Esophagus mucosa (tissue), 1 donor: ENCODE results near the gene TGFBR1. TPM values are rescaled to one million over a fixed set of nuclear protein-coding genes. Genes with fewer than 3 reads are reported as not detected.
A peak's percentile ranks its signal among the peaks of the same experiment; 100 is the strongest.

Source experiments
- ATAC-seq: fragments of 200-7000 bp; cut with Tn5 transposase; one replicate; pipeline ENCODE4 v1.9.1; 2020
- total RNA-seq: library from RNA; stranded (reverse); gene quantifications from one replicate; pipeline ENCODE4 v1.2.4, GENCODE V29; 2023
- donor health status: DM: yes; HTN: yes; CAD: no.

Gene TGFBR1
- total RNA-seq, 1 donor from 2014 or later: 31.5 TPM

GRCh38 chr9:99138424-99139284, 33.7 kb downstream of the TGFBR1 start:
- no peak for ATAC-seq

DNA sequence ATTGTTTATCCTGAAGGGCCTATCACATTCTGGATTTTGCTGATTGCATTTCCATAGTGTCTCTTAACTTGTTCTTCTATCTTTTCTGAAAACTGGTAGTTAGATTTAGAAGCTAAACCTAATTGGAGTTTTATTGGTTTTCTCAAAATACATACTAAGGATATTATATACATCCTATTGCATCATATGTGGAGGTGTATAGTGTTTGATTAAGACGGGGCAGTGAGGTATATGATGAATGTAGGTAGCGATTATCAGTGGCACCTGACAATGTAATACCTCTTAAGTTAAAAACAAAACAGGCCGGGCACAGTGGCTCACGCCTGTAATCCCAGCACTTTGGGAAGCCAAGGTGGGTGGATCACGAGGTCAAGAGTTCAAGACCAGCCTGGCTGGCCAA, 35.0 kb downstream of the TGFBR1 start:
- ATAC-seq: no peak

- peak; percentile 65 for ATAC-seq
These were observed 35.9 kb downstream of the TGFBR1 start for GRCh38 chr9:99140685-99141314.

DNA sequence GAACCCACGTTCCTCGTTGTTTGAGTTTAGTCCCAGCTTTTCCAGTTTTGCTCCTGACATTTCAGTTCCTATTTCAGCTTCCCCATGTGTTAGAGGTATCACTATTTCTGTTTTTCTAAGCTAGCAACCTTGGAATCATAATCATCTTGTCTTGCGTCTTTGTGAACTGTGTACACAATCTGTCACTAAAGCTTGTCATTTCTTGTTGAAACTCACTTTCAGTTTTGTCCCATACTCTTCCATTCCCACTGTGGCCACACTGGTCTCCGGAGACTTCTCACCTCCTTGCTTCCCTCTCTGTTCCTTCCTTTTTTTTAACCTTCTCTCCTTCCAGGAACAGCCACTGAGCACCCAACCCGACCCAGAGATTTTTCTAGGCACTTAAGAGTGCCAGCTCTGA, 36.9 kb downstream of the TGFBR1 start:
- ATAC-seq: no peak

- no peak for ATAC-seq
These were observed 37.4 kb downstream of the TGFBR1 start for GRCh38 chr9:99142275-99142674.

DNA sequence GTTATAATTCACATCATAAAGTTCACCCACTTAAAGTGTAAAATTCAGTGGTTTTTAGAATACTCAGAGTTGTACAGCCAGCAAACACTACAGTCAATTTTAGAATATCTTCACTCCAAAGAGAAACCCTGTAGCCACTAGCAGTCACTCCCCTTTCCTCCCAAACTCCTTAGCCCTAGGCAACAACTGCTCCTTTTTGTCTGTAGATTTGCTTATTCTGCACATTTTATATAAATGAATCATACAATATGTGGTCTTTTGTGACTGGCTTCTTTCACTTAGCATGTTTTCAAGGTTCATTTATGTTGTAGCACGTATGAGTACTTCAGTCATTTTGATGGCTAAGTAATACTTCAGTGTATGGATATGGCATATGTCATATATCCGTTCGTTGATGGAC, 38.7 kb downstream of the TGFBR1 start:
- ATAC-seq: no peak

DNA sequence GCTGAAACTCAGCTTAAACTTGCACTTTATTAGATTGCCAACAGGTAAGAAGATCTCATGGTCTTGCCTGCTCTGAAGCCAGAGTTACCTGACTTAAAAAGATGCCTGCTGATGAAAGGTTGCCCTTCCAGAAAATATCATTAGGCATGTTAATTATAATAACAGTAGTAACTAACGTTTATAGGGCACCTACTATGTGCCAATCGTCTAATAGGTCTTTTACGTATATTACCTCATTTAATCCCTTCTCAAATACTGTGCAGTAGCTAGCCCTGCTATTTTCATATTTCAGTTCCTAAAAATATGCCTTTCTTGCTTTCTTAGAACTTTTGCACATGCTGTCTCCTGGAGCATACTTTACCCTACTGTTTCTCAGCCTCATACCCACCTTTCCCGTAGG, 40.1 kb downstream of the TGFBR1 start:
- ATAC-seq: no peak

DNA sequence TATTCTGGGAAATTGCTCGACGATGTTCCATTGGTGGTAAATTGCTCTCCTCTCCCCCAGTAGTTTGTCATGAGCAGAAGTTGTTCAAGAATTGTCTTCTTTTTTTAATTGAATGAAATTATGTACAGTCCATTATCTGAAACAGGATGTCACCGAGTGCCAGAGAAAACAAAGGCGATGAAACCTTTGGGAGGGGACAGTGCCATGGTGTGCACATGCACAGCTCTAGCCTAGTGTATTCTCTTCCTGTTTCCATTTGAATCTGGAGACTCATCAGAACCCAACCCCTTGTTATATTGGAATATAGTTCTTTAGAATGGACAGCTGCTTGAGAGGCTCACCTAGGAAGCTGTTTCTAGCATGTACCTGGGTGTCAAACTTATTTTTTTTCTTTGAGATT, 41.7 kb downstream of the TGFBR1 start:
- ATAC-seq: no peak

GRCh38 chr9:99147177-99147576, 42.3 kb downstream of the TGFBR1 start:
- ATAC-seq: no peak

GRCh38 chr9:99150451-99151171, 45.7 kb downstream of the TGFBR1 start:
- ATAC-seq: no peak

- no peak for ATAC-seq
These were observed 49.4 kb downstream of the TGFBR1 start for GRCh38 chr9:99154356-99154755.

DNA sequence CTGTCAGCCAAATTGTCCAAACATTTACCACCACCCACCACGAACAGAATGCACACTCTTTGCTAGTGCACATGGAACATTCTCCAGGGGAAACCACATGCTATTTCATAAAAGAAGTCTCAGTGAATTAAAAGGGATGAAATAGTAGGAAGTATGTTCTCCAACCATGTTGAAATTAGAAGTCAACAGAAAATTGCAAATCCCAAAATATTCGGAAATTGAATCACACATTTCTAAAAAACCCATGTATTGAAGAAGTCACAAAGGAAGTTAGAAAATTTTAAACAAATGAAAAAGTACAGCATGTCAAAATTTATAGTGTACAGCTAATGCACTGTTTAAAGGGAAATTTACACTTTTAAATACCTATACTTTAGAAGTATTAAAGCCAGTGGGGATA, 50.8 kb downstream of the TGFBR1 start:
- no peak for ATAC-seq

GRCh38 chr9:99158629-99159028, 53.7 kb downstream of the TGFBR1 start:
- no peak for ATAC-seq

DNA sequence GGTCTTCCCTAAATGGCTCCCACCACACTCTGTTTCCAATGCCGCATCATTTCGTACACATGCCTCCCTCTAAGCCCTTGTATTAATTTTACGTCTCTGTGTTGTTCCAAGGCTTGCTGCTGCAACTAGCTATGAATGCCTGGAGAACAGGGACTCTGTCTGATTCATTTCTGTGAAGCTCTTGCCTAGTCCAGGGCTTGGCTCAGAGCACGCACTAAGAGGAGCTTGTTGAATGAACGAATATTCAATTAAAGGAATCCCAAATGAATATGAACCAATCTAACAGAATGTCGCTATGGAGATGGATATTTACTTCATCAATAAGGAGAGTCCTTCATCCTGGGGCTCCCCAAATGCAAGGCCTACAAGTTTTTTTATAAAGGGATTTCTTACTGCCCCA, 55.3 kb downstream of the TGFBR1 start:
- no peak for ATAC-seq

DNA sequence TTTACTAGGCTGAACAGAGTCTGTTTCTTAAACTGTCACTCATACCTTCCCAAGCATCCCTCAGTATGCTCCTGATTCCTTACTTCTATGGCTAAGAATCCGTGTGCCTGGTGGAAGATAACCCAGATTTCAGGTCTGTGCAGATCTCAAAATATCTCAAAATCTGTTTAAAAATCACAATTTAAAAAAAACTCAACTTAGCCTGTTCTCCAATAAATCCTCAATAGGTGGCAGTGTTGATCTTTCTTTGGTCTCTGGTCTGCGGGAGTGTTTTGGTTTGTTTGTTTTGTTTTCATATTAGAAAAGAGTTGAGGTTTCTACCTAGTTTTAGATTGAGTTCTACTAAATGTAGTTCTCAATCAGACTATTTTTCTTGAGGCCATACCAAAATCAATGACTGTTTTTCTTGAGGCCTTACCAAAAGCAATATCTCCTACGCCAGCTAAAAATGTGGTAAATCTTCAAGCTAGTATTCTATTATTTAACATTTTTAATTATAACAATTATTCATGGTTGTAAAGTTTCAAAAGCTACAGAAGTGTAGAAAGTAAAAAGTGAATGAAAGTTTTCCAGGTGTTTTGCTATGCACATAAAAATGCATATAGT, 57.9 kb downstream of the TGFBR1 start:
- no peak for ATAC-seq

GRCh38 chr9:99166149-99166548, 61.2 kb downstream of the TGFBR1 start:
- no peak for ATAC-seq

DNA sequence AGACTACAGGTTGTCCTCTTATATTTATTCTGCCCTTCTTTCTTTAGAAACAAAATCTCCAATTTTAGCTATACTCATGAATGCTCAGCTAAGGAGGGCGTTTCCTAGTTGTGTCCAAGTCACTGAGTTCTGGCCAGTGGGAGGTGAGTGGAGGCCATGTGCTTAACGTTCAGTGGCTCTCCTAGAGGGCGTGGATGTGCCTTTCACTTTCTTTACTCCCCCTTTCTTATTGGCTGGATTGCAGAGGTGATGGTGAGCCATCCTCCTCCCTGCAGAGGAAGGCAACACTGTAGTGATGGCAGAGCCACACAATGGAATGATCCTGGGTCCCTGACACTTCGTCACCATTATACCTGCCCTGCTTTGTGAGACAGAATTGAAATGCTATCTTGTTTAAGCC, 62.2 kb downstream of the TGFBR1 start:
- no peak for ATAC-seq

GRCh38 chr9:99167694-99168093, 62.8 kb downstream of the TGFBR1 start:
- no peak for ATAC-seq

DNA sequence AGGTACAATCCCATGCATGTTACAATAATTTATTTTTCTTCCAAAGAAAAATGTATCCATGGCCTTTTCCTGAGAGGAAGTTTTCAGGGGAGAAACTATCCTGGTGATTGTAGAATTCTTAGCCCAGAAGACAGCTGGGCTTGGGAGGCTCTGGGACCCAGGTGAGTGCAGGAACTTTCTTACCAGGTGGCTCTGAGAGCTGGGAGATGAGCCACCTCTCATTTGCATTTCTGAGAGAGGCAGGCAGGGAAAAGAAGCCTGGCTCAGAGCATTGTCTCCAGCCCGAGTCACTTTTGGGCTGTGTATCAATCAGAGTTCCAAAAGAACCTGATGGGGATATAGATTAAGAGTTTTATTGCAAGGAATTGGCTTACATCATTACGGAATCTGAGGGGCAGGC, 64.2 kb downstream of the TGFBR1 start:
- no peak for ATAC-seq

DNA sequence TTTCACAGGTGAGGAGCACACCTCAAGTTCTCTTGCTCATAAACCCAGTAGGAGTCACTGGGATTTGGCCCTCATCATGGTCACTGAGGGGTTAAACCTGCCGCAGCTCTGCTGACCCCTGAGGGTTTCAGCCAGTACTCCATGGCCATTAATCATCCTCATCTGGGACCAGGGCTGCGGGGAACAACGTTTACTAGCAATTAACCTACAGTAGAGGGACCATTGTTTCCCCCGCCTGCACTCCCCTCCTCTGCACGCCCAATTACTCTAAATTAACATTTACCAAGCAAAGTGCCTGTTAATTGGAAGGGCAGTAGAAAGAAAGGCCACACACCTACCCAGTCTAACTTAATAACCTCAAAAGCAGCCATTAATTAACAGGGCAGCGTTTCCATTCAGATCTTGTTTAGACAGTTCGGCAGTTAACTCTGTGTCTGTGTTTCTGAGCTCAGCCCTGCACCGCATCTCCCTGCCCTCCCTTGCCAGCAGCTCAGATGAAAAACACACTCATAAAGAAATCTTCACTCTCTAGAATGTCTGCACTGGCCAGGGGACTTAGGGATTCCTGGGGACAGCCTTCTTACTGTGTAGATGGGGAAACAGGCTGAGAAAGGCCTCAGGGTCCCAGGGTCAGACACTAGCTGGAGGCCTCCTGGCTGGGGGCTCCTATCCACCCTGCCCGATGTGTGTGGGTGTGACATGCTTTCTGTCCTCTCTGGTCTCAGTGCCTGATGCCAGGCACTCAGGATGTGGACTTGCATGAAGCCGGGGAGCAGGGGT, 65.3 kb downstream of the TGFBR1 start:
- no peak for ATAC-seq

- ATAC-seq: no peak
These were observed 66.6 kb downstream of the TGFBR1 start for GRCh38 chr9:99171225-99172123.
